ENCODE measurements around the gene SERPINB7. TPM values are rescaled to one million over a fixed set of nuclear protein-coding genes. Genes with fewer than 3 reads are reported as not detected.

SERPINB7 gene
- total and polyA plus RNA-seq, 2 experiments from 2014 or later, result 0.10 to 0.77 TPM

GRCh38 chr18:63783394-63783793 lies 8.2 kb downstream of the SERPINB7 start:
- no peaks in the 10 kb centered on the region for H3K4me1 ChIP-seq (ENCODE audit: insufficient read depth)
- TF ChIP-seq EZH2 (IDR thresholded peaks at IDR 0.05; ENCODE audit: borderline replicate concordance) (no peak), EZH2phosphoT487 (IDR thresholded peaks at IDR 0.05; ENCODE audit: low read depth, severe bottlenecking, unreplicated experiment) (no peak), CTCF (IDR thresholded peaks at IDR 0.05; ENCODE audit: poor library complexity) (no peak)
- no peaks in the 10 kb centered on the region for H3K36me3 ChIP-seq (replicated peaks; ENCODE audit: insufficient read depth, low read depth)
- no peaks in the 10 kb centered on the region for H3K9me3 ChIP-seq (ENCODE audit: low read depth)
- no peak overlapping the region for H2AFZ ChIP-seq
- no peak overlapping the region for H3K4me2 ChIP-seq
- H3K4me3 ChIP-seq, result no peak overlapping the region
- no peak for DNase-seq (ENCODE audit: low spot score)
- H3K9me2 ChIP-seq (replicated peaks; ENCODE audit: insufficient read depth), result no peaks in the 10 kb centered on the region
- H3K27ac ChIP-seq, result no peak overlapping the region
- no peaks in the 10 kb centered on the region for H3K27me3 ChIP-seq
- H4K20me1 ChIP-seq (ENCODE audit: insufficient read depth, poor library complexity, severe bottlenecking), result no peaks in the 10 kb centered on the region
- H3K79me2 ChIP-seq, result no peaks in the 10 kb centered on the region
- WGBS (ENCODE audit: low lambda C conversion rate, missing lambda C conversion rate), result 56% methylated on average over 5 of the region's 5 CpGs

GRCh38 chr18:63784787-63785452 lies 9.7 kb downstream of the SERPINB7 start:
- H3K9me2 ChIP-seq (replicated peaks; ENCODE audit: insufficient read depth), result no peaks in the 10 kb centered on the region
- no peak overlapping the region for H2AFZ ChIP-seq
- TF ChIP-seq EZH2 (IDR thresholded peaks at IDR 0.05; ENCODE audit: borderline replicate concordance) (no peak), CTCF (IDR thresholded peaks at IDR 0.05; ENCODE audit: poor library complexity) (no peak)
- no peaks in the 10 kb centered on the region for H3K4me1 ChIP-seq (ENCODE audit: insufficient read depth)
- no peak overlapping the region for H3K27ac ChIP-seq
- H3K79me2 ChIP-seq, result no peaks in the 10 kb centered on the region
- H3K9me3 ChIP-seq (ENCODE audit: low read depth), result no peaks in the 10 kb centered on the region
- no peaks in the 10 kb centered on the region for H3K36me3 ChIP-seq (replicated peaks; ENCODE audit: insufficient read depth, low read depth)
- no peaks in the 10 kb centered on the region for H4K20me1 ChIP-seq (ENCODE audit: insufficient read depth, poor library complexity, severe bottlenecking)
- no peaks in the 10 kb centered on the region for H3K27me3 ChIP-seq
- no peak overlapping the region for H3K4me2 ChIP-seq
- no peak for DNase-seq (ENCODE audit: low spot score)
- WGBS (ENCODE audit: low lambda C conversion rate, missing lambda C conversion rate), result 64% methylated on average over 4 of the region's 4 CpGs
- H3K4me3 ChIP-seq, result no peak overlapping the region

GRCh38 chr18:63787673-63788072 lies 12.5 kb downstream of the SERPINB7 start:
- Histone ChIP-seq H3K4me3 (no peak overlapping the region), H3K4me2 (no peak overlapping the region), H3K79me2 (no peaks in the 10 kb centered on the region), H3K27me3 (no peaks in the 10 kb centered on the region), H3K9me3 (ENCODE audit: low read depth) (no peaks in the 10 kb centered on the region), H3K27ac (no peak overlapping the region), H2AFZ (no peak overlapping the region), H3K4me1 (ENCODE audit: insufficient read depth) (no peaks in the 10 kb centered on the region), H4K20me1 (ENCODE audit: insufficient read depth, poor library complexity, severe bottlenecking) (no peaks in the 10 kb centered on the region), H3K36me3 (replicated peaks; ENCODE audit: insufficient read depth, low read depth) (no peaks in the 10 kb centered on the region), H3K9me2 (replicated peaks; ENCODE audit: insufficient read depth) (no peaks in the 10 kb centered on the region)
- no peak for TF ChIP-seq EZH2phosphoT487 (IDR thresholded peaks at IDR 0.05; ENCODE audit: low read depth, severe bottlenecking, unreplicated experiment)
- no peak for TF ChIP-seq EZH2 (IDR thresholded peaks at IDR 0.05; ENCODE audit: borderline replicate concordance)
- TF ChIP-seq CTCF (IDR thresholded peaks at IDR 0.05; ENCODE audit: poor library complexity), result no peak
- 87% methylated on average over 4 of the region's 4 CpGs for WGBS (ENCODE audit: low lambda C conversion rate, missing lambda C conversion rate)
- no peak for DNase-seq (ENCODE audit: low spot score)
